Renal cortical epithelial cell (primary cell): Measurements from ENCODE around the gene DGKH. TPM values are rescaled to one million over a fixed set of nuclear protein-coding genes. Genes with fewer than 3 reads are reported as not detected.
"Not testable (repeated sequence)": the region's sequence is repeated elsewhere in the genome, so short reads cannot be mapped to it uniquely, and the experiment has no call there.

Source experiments
- DNase-seq: peaks from one replicate; pipeline ENCODE4 v3.0.0-alpha.2; 2011; ENCODE audit warnings: low read depth
- total RNA-seq: library from RNA; depleted of rRNA; stranded (reverse); fragments of >200 nt; gene quantifications from 2 replicates; pipeline ENCODE4 v1.2.3, GENCODE V29; 2014

Gene DGKH
- total RNA-seq, 1 donor from 2014 or later = 65.0 TPM

GRCh38 chr13:42041011-42041683 is 7.3 kb upstream of the DGKH start:
- DNase-seq = no peak

- peak; percentile 40 for DNase-seq
These were observed 6.8 kb upstream of the DGKH start for GRCh38 chr13:42041684-42042035.

GRCh38 chr13:42043676-42044075 is 4.8 kb upstream of the DGKH start:
- no peak for DNase-seq

DNA sequence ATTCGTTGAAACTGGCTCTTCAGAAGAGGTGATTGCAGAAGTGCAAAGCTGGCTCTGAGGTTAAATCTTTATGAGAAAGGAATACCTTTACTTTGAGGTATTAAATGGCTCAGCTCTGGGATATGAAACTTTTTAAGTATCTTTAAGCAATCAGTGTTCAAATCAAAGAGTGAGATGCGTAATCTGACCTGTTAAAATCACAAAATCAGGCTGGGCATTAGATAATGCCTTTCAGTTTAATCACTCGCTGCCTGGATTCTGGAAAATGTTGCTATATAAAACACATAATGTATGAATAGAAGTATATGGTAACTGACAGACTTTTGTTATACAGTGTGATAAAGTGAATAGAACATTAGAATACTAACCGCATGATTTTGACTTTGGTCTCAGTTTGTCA is 2.0 kb upstream of the DGKH start:
- no peak for DNase-seq

DNA sequence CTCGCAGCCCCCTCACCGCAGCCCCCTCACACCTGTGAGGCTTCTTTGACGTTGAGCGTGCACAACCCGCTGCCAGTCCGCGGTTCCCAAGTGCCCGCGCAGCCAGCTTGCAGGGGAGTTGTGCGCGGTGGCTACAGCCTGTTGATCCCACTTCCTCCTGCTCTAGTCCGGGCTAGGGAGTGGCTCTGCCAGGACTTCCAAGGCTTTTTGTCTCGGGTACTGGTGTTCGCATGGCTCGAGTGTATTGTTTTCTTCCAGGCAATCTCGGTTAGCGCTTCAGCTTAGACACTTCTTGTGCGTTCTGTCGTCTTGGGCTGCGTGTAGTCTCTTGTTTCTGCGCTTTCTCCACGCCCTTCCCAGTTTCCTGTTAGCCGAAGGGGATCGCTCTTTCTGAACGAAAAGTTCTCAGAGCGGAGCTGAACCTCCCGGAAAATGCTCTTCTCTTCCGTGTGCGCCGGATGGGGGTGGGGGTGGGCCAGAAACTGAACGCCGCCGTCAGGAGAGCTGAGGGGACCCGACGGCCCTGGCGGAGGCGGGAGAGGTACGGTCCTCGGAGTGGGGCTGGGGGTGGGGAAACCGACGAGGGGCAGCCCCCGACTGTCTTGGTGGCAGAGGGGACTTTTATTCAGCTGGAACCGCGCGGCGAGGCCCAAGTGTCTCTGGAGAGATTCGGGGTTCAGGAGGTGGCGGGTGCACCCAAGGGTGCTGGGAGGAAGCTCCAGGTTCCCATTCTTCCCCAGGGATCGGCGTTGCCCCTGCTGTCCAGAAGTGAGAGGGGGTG is 697 bp upstream of the DGKH start:
- peak; percentile 57 for DNase-seq

GRCh38 chr13:42048684-42049453 is 421 bp downstream of the DGKH start:
- DNase-seq = peak; percentile 49

DNA sequence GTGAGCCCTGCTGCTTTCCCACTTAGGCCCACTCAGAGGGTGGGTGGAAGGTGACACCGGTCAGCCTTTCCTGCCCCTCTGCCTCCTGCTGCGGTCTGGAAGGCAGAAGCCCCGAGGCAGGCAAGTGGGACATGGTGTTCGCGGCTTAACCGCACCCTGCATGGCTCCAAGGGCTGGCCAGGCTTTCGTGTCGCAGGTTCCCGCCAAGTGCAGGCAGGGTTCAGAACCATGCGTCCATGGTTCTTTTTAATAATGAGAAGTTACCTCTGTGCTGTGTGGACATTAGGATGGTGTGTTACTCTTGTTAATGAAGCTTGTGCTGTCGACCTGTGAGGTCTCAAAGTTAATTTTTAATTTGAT is 986 bp downstream of the DGKH start:
- no peak for DNase-seq

- DNase-seq = no peak
These were observed 6.5 kb downstream of the DGKH start for GRCh38 chr13:42054798-42055499.

DNA sequence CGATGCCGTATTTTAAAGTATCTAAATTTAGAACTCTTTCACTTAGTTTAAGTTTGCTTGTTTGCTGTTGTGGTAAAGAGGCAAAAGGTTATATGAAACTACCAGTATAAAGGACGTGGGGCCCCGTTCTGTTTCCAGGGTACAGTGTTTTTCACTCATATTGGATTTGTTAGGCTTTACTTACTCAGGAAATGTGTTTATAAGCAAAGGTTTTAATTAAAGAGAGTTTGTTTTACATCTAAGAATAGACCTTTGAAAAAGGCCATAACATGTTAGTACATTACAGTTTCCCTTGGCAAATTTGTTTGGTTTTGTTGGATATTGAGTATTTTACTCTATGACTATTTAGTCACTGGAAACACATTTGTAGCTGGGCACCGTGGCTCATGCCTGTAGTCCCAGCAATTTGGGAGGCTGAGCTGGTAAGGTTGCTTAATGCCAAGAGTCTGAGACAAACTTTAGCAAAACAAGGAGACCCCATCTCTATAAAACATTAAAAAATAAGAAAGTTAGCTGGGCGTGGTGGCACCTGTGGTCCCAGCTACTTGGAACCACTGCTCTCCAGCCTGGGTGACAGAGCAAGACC is 7.1 kb downstream of the DGKH start:
- DNase-seq = no peak

GRCh38 chr13:42056146-42056545 is 7.7 kb downstream of the DGKH start:
- no peak for DNase-seq

DNA sequence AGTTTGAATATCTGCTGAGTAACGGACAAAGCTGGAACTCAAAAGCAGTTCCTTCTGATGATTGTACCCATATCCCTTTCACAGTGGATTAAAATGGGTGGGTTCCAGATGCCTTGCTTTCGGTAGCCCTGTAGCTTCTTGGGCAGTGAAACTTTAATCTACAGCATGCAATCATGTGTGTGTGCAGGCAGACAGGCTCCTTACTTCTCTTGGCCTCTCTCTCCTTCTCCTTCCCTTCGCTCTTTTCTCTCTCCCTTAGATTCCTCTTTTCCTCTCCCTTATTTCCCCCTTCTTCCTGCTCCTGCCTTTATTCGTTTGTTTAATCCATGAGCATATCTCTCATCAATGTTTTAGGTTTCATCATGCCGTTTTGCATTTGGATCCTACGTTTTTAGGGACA is 8.1 kb downstream of the DGKH start:
- no peak for DNase-seq

- DNase-seq = no peak
These were observed 9.6 kb downstream of the DGKH start for GRCh38 chr13:42057918-42058530.

- no peak for DNase-seq
These were observed 13.5 kb downstream of the DGKH start for GRCh38 chr13:42061943-42062342.

DNA sequence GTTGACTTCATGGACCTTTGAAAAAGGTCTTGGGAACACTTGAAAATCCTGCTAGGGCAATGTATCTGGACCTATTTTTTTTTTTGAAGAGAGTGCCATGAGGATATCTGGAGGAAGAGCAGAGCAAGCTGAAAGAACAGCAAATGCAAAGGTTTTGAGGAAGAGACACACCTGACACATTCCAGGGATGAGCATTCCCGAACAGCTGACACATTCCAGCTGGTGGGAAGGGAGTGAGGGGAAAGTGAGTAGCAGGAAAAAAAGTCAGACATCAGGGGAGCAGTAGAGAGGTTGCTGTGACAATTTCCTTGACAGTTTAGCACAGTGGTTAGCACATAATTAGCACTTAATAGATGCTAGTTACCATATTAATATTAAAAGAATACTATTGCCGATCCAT is 14.7 kb downstream of the DGKH start:
- no peak for DNase-seq

DNA sequence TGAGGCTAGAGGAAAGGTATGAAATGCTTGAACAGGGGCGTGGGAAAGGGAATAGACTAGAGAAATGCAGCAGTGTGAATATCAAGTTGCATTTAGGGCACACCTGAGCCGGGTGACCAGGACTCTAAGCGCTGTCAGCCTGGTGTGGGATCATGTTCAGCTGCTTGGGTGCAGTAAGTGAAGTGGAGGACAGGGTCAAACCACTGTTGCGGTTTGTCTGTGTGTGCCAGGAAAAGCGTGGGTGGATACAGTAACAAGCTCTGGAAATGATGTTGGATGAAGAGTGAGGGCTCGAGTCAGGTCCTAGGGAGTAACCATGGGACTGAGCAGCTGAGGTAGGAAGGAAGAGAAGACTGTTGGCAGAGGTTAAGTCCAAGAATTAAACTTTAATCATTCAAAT is 15.8 kb downstream of the DGKH start:
- peak; percentile 89 for DNase-seq

- DNase-seq = no peak
These were observed 16.5 kb downstream of the DGKH start for GRCh38 chr13:42064966-42065365.

DNA sequence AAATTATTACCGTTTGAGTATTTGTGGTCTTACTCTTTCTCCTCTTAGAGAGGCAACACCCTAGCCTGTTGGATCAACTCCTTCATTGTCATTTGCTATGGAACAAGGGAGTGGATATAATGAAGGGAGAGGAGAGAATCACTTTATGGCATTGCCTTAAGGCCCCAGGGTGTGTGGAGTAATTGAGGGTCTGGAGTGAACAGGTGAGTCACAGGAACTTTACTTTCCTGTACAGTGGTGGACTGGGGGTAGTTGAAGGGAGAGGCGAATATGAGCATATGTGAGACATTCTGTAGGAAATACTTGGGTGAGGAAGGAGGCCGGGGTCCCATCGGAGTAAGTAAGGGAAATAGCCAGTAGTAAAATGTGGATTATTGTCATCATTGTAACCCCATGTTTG is 17.0 kb downstream of the DGKH start:
- no peak for DNase-seq

- no peak for DNase-seq
These were observed 18.1 kb downstream of the DGKH start for GRCh38 chr13:42066542-42066941.

GRCh38 chr13:42068886-42069285 is 20.4 kb downstream of the DGKH start:
- DNase-seq = no peak

DNA sequence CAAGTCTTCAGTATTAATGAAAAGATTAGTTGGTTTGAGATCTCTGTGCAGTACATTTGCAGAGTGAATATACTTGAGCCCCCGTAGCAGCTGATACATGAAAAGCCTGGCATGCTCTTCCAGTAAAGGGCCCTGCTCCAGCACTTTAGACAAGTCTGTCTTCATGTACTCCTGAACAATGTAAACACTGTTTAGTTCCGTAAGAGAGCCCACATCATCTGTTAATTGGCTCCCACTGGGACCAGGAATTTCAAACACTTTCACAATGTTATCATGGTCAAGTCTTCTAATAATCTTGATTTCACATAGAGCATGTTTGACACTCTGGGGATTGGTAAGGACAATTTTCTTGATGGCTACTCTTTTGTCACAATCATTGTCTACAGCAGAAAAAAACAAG is 22.2 kb downstream of the DGKH start:
- not testable (repeated sequence) for DNase-seq

- not testable (repeated sequence) for DNase-seq
These were observed 22.7 kb downstream of the DGKH start for GRCh38 chr13:42071179-42071578.
